OCI-LY7 (cell line): ENCODE measurements around the gene RAPH1.

Experiments
- CTCF ChIP-seq: fragments of 200-600 bp; sonication (generic); conservative IDR thresholded peaks from 2 replicates; pipeline ENCODE4 v1.5.1; 2014; ENCODE audit warnings: mild to moderate bottlenecking, antibody characterized with exemption, low read length, moderate library complexity, mixed read lengths
- EZH2phosphoT487 ChIP-seq: fragments of 200-600 bp; sonication (generic); IDR thresholded peaks from 2 replicates; pipeline ENCODE4 v1.6.1; 2018; ENCODE audit warnings: low read depth, borderline replicate concordance, mild to moderate bottlenecking, mixed run types, antibody characterized with exemption, low read length, moderate library complexity, mixed read lengths

GRCh38 chr2:203379156-203379555 lies 155.9 kb downstream of the RAPH1 start:
- TF ChIP-seq CTCF (no peak), EZH2phosphoT487 (no peak)
